Small intestine (tissue), 7 donors: Measurements from ENCODE around the gene PFKFB3. TPM values are rescaled to one million over a fixed set of nuclear protein-coding genes. Genes with fewer than 3 reads are reported as not detected.

Experiments
- DNase-seq, 2 donors: peaks; one replicate each; pipeline versions ENCODE4 v3.0.0 to v3.0.0-alpha.2; 2013
- FAIRE-seq: peaks from 2 replicates; lab custom pipeline; 2012; peaks lifted over from hg19 to GRCh38; lab: Jason Lieb, UNC
- H3K27ac ChIP-seq, 3 donors: one replicate each; pipeline ENCODE4 v1.5.1; 2013; ENCODE audit warnings: low read length in 2 of 3, mild to moderate bottlenecking in 2 of 3, control low read depth in 1 of 3, inconsistent platforms in 1 of 3, low read depth in 1 of 3, moderate library complexity in 1 of 3
- H3K27me3 ChIP-seq, 3 donors: one replicate each; pipeline ENCODE4 v1.6.1; 2013; ENCODE audit warnings: low read length in 3 of 3, inconsistent platforms in 1 of 3; ENCODE audit not compliant: control insufficient read depth in 3 of 3, insufficient read depth in 3 of 3
- H3K36me3 ChIP-seq, 3 donors: one replicate each; pipeline ENCODE4 v1.6.1; 2013; ENCODE audit warnings: low read length in 3 of 3, inconsistent platforms in 1 of 3, low read depth in 1 of 3, mild to moderate bottlenecking in 1 of 3, moderate library complexity in 1 of 3; ENCODE audit not compliant: control insufficient read depth in 3 of 3, insufficient read depth in 2 of 3
- H3K4me1 ChIP-seq, 3 donors: one replicate each; pipeline ENCODE4 v1.6.1; 2013; ENCODE audit warnings: low read length in 2 of 3, inconsistent platforms in 1 of 3, low read depth in 1 of 3, mild to moderate bottlenecking in 1 of 3, moderate library complexity in 1 of 3; ENCODE audit not compliant: control insufficient read depth in 3 of 3, insufficient read depth in 2 of 3
- H3K4me3 ChIP-seq, 3 donors: one replicate each; pipeline ENCODE4 v1.5.1; 2013; ENCODE audit warnings: low read length in 3 of 3, control low read depth in 1 of 3, inconsistent platforms in 1 of 3, low read depth in 1 of 3, mild to moderate bottlenecking in 1 of 3, moderate library complexity in 1 of 3
- H3K9me3 ChIP-seq, 2 donors: one replicate each; pipeline ENCODE4 v1.6.1; 2013; ENCODE audit warnings: low read depth in 1 of 2, low read length in 1 of 2; ENCODE audit not compliant: control insufficient read depth in 2 of 2, insufficient read depth in 1 of 2
- WGBS, 3 donors: extraction: QIAGEN DNeasy Blood & Tissue Kit; methylation state at CpG; one replicate each; pipeline ENCODE4 v1.1.7; 2013; 5-methylcytosine and 5-hydroxymethylcytosine counted together
- polyA plus RNA-seq, 4 donors: library from polyadenylated mRNA; stranded (reverse) in 3 of 4; unstranded in 1 of 4; fragments of 200-250 nt in 3 of 4; fragments of 120-200 nt in 1 of 4; gene quantifications; one replicate each; pipeline versions ENCODE4 v1.2.1 to v1.2.3, GENCODE V29; 2013
- donor health status: healthy with polysubstance abuse.
- donor health status: control.
- donor health status: control.
- donor health status: Bipolar disorder and iron deficiency.
- donor health status: healthy.

The PFKFB3 gene
- polyA plus RNA-seq, 4 donors = 5.5 to 28.4 (median 13.5) TPM

DNA sequence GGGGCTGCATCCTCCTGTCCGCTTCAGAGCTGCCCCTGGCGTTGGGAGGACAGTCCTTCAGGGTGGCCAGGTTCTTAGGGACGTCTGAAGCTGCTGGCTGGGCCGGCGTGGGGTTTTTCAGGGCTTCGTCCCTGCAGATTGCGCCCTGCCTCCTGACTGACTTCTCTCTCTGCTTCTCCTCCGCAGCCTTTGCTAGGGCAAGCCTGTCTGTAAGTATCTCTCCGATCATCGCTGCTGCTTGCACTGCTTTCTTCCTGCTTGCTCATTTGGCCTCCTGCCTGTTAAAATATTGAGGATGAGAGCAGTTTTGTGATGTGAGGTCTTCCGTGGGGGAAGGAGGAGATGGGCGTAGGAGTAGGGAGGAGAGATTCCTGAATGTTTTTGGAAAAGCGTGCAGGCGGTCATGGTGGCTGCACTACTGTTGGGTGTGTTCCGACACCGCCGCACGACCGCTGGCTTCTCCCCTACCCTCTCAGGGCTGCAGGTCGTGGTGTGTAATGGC lies 25.3 kb downstream of the PFKFB3 start:
- Histone ChIP-seq H3K9me3 (no peaks in the 10 kb centered on the region), H3K27ac (no peak overlapping the region), H3K4me3 (no peak overlapping the region), H3K36me3 (peaks cover 21 to 86% (median 39%) of the 10 kb centered on the region in 3 donors), H3K27me3 (no peaks in the 10 kb centered on the region), H3K4me1 (no peaks in the 10 kb centered on the region)
- DNase-seq (no peak), FAIRE-seq (no peak)
- 92 to 93% (median 92%) methylated on average over 20 of the region's 20 CpGs for WGBS, 3 donors

DNA sequence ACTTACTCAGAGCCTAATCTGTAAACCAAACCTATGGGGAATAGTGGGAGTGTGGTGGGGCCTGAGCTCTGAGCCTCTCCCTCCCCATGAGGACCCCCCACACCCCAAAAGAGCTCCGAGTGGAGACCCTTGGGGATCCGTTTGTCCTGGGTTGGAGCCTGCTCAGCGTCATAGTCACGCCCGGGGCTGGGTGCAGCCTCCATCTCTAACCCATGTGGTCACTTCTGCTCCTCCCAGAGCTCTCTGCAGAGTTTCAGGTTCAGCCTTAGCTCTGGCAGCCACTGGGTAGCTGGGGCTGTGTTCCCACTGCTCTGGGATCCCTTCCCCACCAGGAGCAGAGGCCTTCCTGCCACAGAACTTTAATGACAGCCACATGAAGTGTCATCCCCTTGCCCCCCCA lies 25.9 kb downstream of the PFKFB3 start:
- Histone ChIP-seq H3K27ac (no peak overlapping the region), H3K36me3 (peaks cover 22 to 87% (median 37%) of the 10 kb centered on the region in 3 donors), H3K4me3 (no peak overlapping the region), H3K9me3 (no peaks in the 10 kb centered on the region), H3K27me3 (no peaks in the 10 kb centered on the region), H3K4me1 (no peaks in the 10 kb centered on the region)
- DNase-seq (no peak), FAIRE-seq (no peak)
- WGBS, 3 donors = 65 to 74% (median 66%) methylated on average over 5 of the region's 5 CpGs

GRCh38 chr10:6229290-6229689 lies 26.6 kb downstream of the PFKFB3 start:
- 93 to 96% (median 94%) methylated on average over 15 of the region's 15 CpGs for WGBS, 3 donors
- no peak overlapping the region for H3K4me3 ChIP-seq
- peaks cover 28 to 87% (median 40%) of the 10 kb centered on the region in 3 donors for H3K36me3 ChIP-seq
- FAIRE-seq (no peak), DNase-seq (no peak)
- no peaks in the 10 kb centered on the region for H3K4me1 ChIP-seq
- no peaks in the 10 kb centered on the region for H3K9me3 ChIP-seq
- H3K27ac ChIP-seq = no peak overlapping the region
- H3K27me3 ChIP-seq = no peaks in the 10 kb centered on the region

GRCh38 chr10:6229746-6230145 lies 27.0 kb downstream of the PFKFB3 start:
- no peaks in the 10 kb centered on the region for H3K4me1 ChIP-seq
- WGBS, 3 donors = 92 to 94% (median 93%) methylated on average over 13 of the region's 13 CpGs
- no peaks in the 10 kb centered on the region for H3K9me3 ChIP-seq
- H3K4me3 ChIP-seq = no peak overlapping the region
- H3K27ac ChIP-seq = no peak overlapping the region
- H3K36me3 ChIP-seq = peaks cover 31 to 86% (median 39%) of the 10 kb centered on the region in 3 donors
- no peak for FAIRE-seq
- no peak for DNase-seq
- no peaks in the 10 kb centered on the region for H3K27me3 ChIP-seq

GRCh38 chr10:6230315-6230714 lies 27.6 kb downstream of the PFKFB3 start:
- H3K27ac ChIP-seq = no peak overlapping the region
- FAIRE-seq (no peak), DNase-seq (no peak)
- no peaks in the 10 kb centered on the region for H3K4me1 ChIP-seq
- WGBS, 3 donors = 90 to 93% (median 92%) methylated on average over 2 of the region's 2 CpGs
- peaks cover 31 to 80% (median 33%) of the 10 kb centered on the region in 3 donors for H3K36me3 ChIP-seq
- no peak overlapping the region for H3K4me3 ChIP-seq
- no peaks in the 10 kb centered on the region for H3K9me3 ChIP-seq
- H3K27me3 ChIP-seq = no peaks in the 10 kb centered on the region

DNA sequence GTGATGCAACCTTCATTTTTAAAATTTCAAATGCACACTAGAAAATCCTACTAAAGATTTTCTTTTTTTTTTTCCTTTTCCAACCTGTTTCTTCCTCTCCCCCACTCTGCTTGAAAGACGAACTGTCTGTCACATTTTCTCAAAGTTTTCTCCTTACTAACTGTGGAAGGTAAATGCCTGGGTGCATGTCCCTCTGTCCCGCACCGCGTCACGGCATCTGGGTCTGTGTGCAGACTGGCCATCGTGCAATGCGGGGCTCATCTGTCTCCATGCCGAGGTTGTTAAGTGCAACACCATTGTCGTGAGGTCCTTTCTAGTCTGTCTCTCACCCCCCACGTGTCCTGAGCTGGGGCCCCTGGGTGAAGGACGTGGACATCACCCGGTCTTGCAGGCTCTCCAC lies 28.4 kb downstream of the PFKFB3 start:
- Histone ChIP-seq H3K4me3 (no peak overlapping the region), H3K27ac (no peak overlapping the region), H3K9me3 (no peaks in the 10 kb centered on the region), H3K36me3 (peaks cover 29 to 74% (median 30%) of the 10 kb centered on the region in 3 donors), H3K27me3 (no peaks in the 10 kb centered on the region), H3K4me1 (no peaks in the 10 kb centered on the region)
- WGBS, 3 donors = 93 to 95% (median 94%) methylated on average over 12 of the region's 12 CpGs
- FAIRE-seq (no peak), DNase-seq (no peak)

- H3K36me3 ChIP-seq = peaks cover 29 to 74% (median 29%) of the 10 kb centered on the region in 3 donors
- no peak for FAIRE-seq
Measured at GRCh38 chr10:6231730-6232129, 29.0 kb downstream of the PFKFB3 start.

GRCh38 chr10:6232225-6232807 lies 29.6 kb downstream of the PFKFB3 start:
- H3K27ac ChIP-seq = no peak overlapping the region
- H3K9me3 ChIP-seq = no peaks in the 10 kb centered on the region
- FAIRE-seq (no peak), DNase-seq (no peak)
- no peaks in the 10 kb centered on the region for H3K4me1 ChIP-seq
- H3K27me3 ChIP-seq = no peaks in the 10 kb centered on the region
- H3K36me3 ChIP-seq = peaks cover 26 to 73% (median 26%) of the 10 kb centered on the region in 3 donors
- no peak overlapping the region for H3K4me3 ChIP-seq
- WGBS, 3 donors = 90 to 95% (median 91%) methylated on average over 15 of the region's 15 CpGs

More at GRCh38 chr10:6231730-6232129, 29.0 kb downstream of the PFKFB3 start:
- Histone ChIP-seq H3K27ac (no peak overlapping the region), H3K4me3 (no peak overlapping the region), H3K4me1 (no peaks in the 10 kb centered on the region), H3K27me3 (no peaks in the 10 kb centered on the region), H3K9me3 (no peaks in the 10 kb centered on the region)
- DNase-seq = no peak
- WGBS, 3 donors = 86 to 90% (median 89%) methylated on average over 12 to 13 of the region's 13 CpGs
